Non-pigmented ciliary epithelial cell (primary cell): ENCODE data around the gene WDCP.
"Not testable (repeated sequence)": the region's sequence is repeated elsewhere in the genome, so short reads cannot be mapped to it uniquely, and the experiment has no call there.

Experiments used
- DNase-seq: peaks from one replicate; pipeline ENCODE4 v3.0.0-alpha.2; 2010; ENCODE audit warnings: low read depth

The WDCP gene, protein sequence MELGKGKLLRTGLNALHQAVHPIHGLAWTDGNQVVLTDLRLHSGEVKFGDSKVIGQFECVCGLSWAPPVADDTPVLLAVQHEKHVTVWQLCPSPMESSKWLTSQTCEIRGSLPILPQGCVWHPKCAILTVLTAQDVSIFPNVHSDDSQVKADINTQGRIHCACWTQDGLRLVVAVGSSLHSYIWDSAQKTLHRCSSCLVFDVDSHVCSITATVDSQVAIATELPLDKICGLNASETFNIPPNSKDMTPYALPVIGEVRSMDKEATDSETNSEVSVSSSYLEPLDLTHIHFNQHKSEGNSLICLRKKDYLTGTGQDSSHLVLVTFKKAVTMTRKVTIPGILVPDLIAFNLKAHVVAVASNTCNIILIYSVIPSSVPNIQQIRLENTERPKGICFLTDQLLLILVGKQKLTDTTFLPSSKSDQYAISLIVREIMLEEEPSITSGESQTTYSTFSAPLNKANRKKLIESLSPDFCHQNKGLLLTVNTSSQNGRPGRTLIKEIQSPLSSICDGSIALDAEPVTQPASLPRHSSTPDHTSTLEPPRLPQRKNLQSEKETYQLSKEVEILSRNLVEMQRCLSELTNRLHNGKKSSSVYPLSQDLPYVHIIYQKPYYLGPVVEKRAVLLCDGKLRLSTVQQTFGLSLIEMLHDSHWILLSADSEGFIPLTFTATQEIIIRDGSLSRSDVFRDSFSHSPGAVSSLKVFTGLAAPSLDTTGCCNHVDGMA

DNA sequence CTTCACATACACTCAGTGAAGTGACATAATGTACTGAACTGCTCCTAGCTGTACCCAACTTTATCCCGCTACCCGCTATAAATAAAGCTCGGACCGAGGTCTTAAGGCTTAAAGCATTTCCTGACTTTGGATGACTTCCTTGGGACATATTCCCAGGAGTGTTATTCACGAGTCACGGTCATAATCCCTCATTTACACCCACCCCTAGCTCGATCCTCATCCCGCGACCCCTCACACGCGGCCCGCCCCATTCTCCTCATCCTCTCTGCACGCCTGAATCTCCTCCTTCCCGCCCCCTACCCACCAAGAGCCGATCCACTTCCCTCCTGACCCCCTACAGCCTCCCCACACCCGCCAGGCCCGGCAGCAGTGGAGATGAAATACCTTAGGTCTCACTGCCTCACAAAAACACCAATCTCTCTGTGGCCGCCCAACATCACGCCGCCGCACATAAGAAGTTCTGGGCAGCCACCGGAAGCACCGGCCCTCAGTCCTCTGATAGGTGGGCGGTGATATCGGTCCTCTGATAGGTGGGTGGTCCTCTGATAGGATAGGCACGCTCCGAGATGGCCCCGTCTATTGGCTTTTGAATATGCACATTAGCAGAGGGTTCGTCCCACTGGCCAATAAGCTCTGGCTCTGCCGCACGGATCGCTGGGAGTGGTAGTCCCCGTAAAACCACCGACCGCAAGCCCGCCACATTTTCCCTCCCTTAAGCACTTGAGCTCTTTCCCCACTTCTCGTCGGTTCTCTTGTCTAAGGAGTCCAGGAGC lies at the start of gene WDCP:
WDCP (minus strand) TSS at position 462 of the 773 bp plus-strand sequence. CDS start 7,897 bp downstream, outside the sequence.
- peak; percentile 97 for DNase-seq

- not testable (repeated sequence) for DNase-seq
These were observed 48.0 kb upstream of the WDCP start for GRCh38 chr2:24095171-24095677.

DNA sequence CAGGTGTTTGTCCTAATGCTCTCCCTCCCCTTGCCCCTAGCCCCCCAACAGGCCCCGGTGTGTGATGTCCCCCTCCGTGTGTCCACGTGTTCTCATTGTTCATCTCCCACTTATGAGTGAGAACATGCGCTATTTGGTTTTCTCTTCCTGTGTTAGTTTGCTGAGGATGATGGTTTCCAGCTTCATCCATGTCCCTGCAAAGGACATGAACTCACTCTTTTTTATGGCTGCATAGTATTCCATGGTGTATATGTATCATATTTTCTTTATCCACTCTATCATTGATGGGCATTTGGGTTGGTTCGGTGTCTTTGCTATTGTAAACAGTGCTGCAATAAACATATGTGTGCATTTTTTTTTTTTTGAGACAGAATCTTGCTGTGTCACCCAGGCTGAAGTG lies 46.1 kb upstream of the WDCP start:
- not testable (repeated sequence) for DNase-seq

DNA sequence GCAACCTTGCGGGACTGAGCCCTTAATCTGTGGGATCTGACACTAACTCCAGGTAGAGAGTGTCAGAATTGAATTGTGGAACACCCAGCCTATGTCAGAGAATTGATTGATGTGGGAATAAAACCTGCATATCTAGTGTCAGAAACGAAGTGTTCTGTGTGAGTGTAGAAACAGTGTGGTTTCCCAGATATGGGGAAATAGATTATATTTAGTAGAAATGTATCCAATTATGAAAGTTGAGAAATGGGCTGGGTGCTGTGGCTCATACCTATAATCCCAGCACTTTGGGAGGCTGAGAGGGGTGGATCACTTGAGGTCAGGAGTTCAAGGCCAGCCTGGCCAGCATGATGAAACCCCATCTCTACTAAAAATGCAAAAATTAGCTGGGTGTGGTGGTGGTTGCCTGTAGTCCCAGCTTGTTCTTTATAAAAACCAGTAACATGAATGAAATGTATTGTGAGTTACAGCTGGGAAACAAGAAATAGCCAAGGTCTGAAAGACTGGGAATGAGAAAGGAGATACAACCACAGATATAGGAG lies 41.7 kb upstream of the WDCP start:
- no peak for DNase-seq

GRCh38 chr2:24087032-24087431 lies 39.8 kb upstream of the WDCP start:
- no peak for DNase-seq

GRCh38 chr2:24086241-24086640 lies 39.0 kb upstream of the WDCP start:
- no peak for DNase-seq

GRCh38 chr2:24085200-24085489 lies 38.0 kb upstream of the WDCP start:
- no peak for DNase-seq

GRCh38 chr2:24084386-24085199 lies 37.4 kb upstream of the WDCP start, which contains the start of gene TP53I3:
TSS of gene TP53I3 (minus strand) at chr2:24084834. CDS start at chr2:24084326, 508 bp downstream.
- peak; percentile 54 for DNase-seq

DNA sequence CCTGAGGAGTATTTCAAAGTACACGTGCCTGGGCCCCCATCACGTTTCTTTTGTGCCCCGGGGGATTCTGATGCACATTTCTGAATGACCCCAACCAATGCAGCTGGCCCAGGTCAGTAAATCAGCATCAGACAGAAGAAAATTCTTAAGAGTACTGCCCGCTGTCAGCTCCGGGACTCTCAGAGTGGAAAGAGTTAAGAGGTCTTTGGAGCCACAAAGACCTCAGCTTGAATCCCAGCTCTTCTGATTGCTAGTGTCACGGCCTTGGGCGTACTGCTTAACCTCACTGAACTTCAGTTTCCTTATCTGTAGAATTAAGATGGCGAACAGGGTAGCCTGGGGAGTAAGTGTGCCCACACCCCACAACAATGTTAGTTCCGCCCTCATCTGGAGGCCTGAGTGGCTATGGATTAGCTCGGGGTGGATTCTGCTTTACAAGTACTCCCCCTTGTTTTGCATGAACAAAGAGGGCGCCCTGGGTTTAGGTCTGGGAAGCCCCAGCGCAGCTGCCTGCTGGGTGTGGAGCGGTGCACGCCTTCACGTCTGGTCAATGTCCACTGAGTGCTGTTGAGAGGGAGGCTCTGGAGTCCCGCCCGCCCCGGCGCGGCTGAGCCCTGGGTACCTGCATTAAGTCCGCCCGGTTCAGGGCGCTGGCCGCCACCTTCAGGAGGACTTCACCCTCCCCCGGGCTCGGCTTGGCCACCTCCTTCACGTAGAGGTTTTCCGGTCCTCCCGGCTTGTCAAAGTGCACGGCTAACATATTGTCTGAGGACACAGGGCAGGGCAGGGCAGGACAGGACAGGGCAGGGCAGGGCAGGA lies 36.6 kb upstream of the WDCP start:
- peak; percentile 56 for DNase-seq

- no peak for DNase-seq
These were observed 35.8 kb upstream of the WDCP start for GRCh38 chr2:24082787-24083566.

- no peak for DNase-seq
These were observed 33.5 kb upstream of the WDCP start for GRCh38 chr2:24080701-24081100.

DNA sequence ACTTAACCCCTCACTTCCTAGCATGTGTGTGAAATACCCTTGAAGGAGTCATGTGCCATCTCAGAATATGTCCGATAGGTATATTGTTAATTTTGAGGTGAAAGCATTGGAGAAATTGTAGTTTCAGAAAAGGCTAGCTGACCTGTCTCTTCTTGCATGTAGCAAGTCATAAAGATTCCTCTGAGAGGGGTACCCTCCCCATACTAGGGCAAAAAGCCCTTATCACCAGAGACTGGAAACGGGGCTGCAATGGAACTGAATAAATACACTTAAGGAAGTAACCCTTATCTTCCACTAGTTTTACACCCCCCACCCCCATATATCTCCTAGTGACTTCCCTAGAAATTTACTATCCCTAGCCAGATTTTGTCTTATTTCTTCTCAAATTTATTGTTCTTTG lies 30.7 kb upstream of the WDCP start:
- no peak for DNase-seq

DNA sequence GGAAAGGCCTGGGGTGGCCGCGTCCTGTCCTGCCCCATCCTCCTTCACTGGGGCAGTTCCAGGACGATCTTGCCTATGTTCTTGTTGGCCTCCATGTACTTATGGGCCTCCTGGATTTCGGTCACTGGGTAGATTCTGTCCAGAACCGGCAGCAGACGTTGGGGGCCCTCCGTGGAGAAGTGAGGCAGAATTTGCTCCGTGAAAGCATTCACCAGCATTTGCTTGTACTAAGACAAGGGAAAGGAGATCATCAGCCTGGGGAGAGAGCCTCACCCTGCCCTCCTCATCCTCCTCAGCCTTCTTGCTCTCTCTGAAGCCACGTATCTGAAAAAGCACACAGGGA lies 30.3 kb upstream of the WDCP start:
- DNase-seq: no peak

DNA sequence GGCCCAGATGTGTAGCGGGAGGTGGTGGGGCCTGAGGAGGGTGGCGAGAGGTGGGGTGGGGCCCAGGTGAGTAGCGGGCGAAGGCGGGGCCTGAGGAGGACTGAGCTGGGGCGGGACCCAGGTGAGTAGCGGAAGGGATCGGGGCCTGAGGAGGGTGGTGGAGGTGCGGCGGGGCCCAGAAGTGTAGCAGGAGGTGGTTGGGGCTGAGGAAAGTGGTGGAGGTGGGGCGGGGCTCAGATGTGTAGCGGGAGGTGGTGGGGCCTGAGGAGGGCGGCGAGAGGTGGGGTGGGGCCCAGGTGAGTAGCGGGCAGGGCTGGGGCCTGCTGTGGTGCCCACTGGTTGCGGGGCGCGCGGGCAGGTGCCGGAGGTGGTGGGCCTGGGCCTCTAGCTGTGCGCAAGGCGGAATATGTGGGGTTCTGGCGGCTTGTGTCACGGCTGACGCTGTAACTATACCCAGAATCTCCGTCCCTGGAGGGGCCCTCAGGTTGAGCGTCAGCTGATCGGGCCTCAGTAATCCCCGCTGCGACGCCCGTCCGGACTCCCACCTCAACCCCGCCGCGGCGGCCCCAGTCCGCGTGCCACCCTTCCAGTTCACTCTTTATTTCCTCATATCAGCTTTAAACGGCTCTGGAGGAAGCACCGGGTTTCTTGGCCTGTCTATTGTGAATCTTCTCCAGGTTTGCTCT lies 29.8 kb upstream of the WDCP start:
- DNase-seq: no peak

GRCh38 chr2:24075915-24076848 lies 29.0 kb upstream of the WDCP start, which contains the start of gene SF3B6:
TSS of gene SF3B6 (minus strand) at chr2:24076326. CDS start at chr2:24076229, 97 bp downstream.
- DNase-seq: peak; percentile 95

- DNase-seq: no peak
These were observed 28.1 kb upstream of the WDCP start for GRCh38 chr2:24075259-24075658.

- DNase-seq: no peak
These were observed 26.6 kb upstream of the WDCP start for GRCh38 chr2:24073816-24074215.

GRCh38 chr2:24072259-24072658 lies 25.1 kb upstream of the WDCP start:
- DNase-seq: no peak
